Measurements from ENCODE around the gene ZNF628. TPM values are rescaled to one million over a fixed set of nuclear protein-coding genes. Genes with fewer than 3 reads are reported as not detected.

The ZNF628 gene
- total RNA-seq = 1.5 and 2.9 TPM in 2 replicates

DNA sequence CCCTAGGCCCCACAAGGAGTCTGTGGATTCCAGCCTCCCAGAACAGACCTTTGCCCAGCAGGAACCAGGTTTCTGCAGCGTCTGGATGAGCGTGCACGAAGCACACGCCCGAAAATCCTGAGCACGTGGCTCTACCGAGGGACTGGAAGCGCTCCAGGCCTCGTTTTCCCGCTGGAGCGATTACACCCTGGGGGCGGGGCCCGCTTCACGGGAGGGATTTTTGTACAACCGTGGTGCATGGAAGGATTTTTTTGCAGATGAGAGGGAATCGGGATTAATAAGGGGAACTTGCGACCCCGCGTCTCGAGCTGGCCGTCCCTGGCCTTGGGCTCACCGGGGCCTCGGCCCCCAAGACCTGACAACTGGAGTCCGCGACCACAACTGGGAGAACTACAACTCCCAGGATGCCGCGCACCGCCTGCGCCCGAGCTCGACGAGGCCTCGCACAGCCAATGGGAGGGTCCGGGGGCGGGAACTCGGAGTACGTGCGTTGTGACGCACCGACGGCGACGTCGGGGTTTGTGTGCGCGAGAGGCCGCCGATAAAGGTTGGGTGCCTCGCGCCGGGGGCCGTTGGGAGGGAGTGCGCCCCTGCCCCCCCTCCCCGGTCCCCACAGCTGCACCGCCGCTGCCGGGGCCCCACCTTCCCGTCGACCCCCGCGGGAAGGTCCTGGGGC lies at the start of gene ZNF628:
ZNF628 (plus strand) TSS at position 518 of the 676 bp plus-strand sequence. CDS start 3,294 bp downstream, outside the sequence.
- peak within 1 kb of the TSS; percentile 97 for H2AFZ ChIP-seq (ENCODE audit: low read length)
- DNase-seq (ENCODE audit: insufficient read length, low spot score, missing footprints) = peak; percentile 100
- H3K4me1 ChIP-seq (ENCODE audit: insufficient read depth, low read length) = peaks cover 32% of the 10 kb centered on the region
- TF ChIP-seq, protein P1, sequence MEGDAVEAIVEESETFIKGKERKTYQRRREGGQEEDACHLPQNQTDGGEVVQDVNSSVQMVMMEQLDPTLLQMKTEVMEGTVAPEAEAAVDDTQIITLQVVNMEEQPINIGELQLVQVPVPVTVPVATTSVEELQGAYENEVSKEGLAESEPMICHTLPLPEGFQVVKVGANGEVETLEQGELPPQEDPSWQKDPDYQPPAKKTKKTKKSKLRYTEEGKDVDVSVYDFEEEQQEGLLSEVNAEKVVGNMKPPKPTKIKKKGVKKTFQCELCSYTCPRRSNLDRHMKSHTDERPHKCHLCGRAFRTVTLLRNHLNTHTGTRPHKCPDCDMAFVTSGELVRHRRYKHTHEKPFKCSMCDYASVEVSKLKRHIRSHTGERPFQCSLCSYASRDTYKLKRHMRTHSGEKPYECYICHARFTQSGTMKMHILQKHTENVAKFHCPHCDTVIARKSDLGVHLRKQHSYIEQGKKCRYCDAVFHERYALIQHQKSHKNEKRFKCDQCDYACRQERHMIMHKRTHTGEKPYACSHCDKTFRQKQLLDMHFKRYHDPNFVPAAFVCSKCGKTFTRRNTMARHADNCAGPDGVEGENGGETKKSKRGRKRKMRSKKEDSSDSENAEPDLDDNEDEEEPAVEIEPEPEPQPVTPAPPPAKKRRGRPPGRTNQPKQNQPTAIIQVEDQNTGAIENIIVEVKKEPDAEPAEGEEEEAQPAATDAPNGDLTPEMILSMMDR (IDR thresholded peaks at IDR 0.05; ENCODE audit: extremely low read depth, low read depth, low read length) = no peak
- no peaks in the 10 kb centered on the region for H4K20me1 ChIP-seq (ENCODE audit: insufficient read depth, low read length)
- peak within 1 kb of the TSS; percentile 94 for H3K4me2 ChIP-seq (ENCODE audit: insufficient read depth, low read length)
- H3K27ac ChIP-seq (ENCODE audit: low read depth, low read length) = peak within 1 kb of the TSS; percentile 85
- no peaks in the 10 kb centered on the region for H3K9me3 ChIP-seq (ENCODE audit: low read depth, low read length)
- H3K79me2 ChIP-seq (ENCODE audit: insufficient read depth, low read length) = peaks cover 24% of the 10 kb centered on the region
- peak within 1 kb of the TSS; percentile 86 for H3K4me3 ChIP-seq (ENCODE audit: insufficient read depth, low read length)
- H3K36me3 ChIP-seq (ENCODE audit: insufficient read depth, low read length) = no peaks in the 10 kb centered on the region
- H3K27me3 ChIP-seq (ENCODE audit: insufficient read depth, low read length) = no peaks in the 10 kb centered on the region

GRCh38 chr19:55431183-55431582 lies 45.2 kb upstream of the ZNF628 start:
- H3K36me3 ChIP-seq (ENCODE audit: insufficient read depth, low read length) = no peaks in the 10 kb centered on the region
- H3K27me3 ChIP-seq (ENCODE audit: insufficient read depth, low read length) = peaks cover 12% of the 10 kb centered on the region
- H3K79me2 ChIP-seq (ENCODE audit: insufficient read depth, low read length) = no peaks in the 10 kb centered on the region
- H3K4me2 ChIP-seq (ENCODE audit: insufficient read depth, low read length) = no peak overlapping the region
- TF ChIP-seq, protein P1 (IDR thresholded peaks at IDR 0.05; ENCODE audit: extremely low read depth, low read depth, low read length) = no peak
- H4K20me1 ChIP-seq (ENCODE audit: insufficient read depth, low read length) = no peaks in the 10 kb centered on the region
- H3K4me1 ChIP-seq (ENCODE audit: insufficient read depth, low read length) = no peaks in the 10 kb centered on the region
- peak; percentile 37 for DNase-seq (ENCODE audit: insufficient read length, low spot score, missing footprints)
- H2AFZ ChIP-seq (ENCODE audit: low read length) = no peak overlapping the region
- H3K9me3 ChIP-seq (ENCODE audit: low read depth, low read length) = no peaks in the 10 kb centered on the region
- H3K4me3 ChIP-seq (ENCODE audit: insufficient read depth, low read length) = no peak overlapping the region
- no peak overlapping the region for H3K27ac ChIP-seq (ENCODE audit: low read depth, low read length)

DNA sequence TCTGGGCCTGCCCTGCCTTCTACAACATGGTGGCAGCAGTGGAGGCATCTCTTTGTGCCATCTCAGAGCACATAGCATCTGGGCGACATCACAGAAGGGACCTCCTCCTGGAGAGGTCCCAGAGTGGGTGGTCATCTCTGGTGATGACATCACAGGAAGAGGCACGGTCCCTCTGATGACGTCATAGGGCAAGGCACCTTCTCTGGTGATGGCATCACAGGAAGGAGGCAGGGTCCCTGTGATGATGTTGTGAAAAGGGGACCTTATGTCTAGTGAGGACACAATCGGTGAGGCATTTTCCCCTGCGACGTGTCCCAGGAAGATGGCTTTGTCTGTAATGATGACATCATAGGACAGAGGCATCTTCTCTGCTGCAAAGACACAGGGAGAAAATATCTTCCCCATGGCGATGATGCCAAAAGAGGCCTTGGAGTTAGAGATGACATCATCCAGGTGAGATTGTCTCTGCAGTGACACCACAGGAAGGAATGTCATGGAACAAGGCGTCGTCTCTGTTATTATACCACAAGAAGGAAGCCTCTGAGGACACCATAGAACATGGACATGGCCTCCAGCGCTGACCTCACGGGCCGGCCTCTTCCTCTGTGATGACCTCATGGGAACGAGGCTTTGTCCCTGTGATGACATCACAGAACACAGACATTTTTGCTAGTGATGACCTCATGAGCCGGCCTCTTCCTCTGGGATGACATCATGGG lies 44.0 kb upstream of the ZNF628 start:
- Histone ChIP-seq H3K4me3 (ENCODE audit: insufficient read depth, low read length) (no peak overlapping the region), H3K79me2 (ENCODE audit: insufficient read depth, low read length) (no peaks in the 10 kb centered on the region), H2AFZ (ENCODE audit: low read length) (no peak overlapping the region), H3K4me1 (ENCODE audit: insufficient read depth, low read length) (no peaks in the 10 kb centered on the region), H3K4me2 (ENCODE audit: insufficient read depth, low read length) (no peak overlapping the region), H3K27me3 (ENCODE audit: insufficient read depth, low read length) (peaks cover 12% of the 10 kb centered on the region), H4K20me1 (ENCODE audit: insufficient read depth, low read length) (no peaks in the 10 kb centered on the region), H3K27ac (ENCODE audit: low read depth, low read length) (no peak overlapping the region), H3K36me3 (ENCODE audit: insufficient read depth, low read length) (no peaks in the 10 kb centered on the region), H3K9me3 (ENCODE audit: low read depth, low read length) (no peaks in the 10 kb centered on the region)
- peak; percentile 84 for DNase-seq (ENCODE audit: insufficient read length, low spot score, missing footprints)
- TF ChIP-seq, protein P1 (IDR thresholded peaks at IDR 0.05; ENCODE audit: extremely low read depth, low read depth, low read length) = no peak

DNA sequence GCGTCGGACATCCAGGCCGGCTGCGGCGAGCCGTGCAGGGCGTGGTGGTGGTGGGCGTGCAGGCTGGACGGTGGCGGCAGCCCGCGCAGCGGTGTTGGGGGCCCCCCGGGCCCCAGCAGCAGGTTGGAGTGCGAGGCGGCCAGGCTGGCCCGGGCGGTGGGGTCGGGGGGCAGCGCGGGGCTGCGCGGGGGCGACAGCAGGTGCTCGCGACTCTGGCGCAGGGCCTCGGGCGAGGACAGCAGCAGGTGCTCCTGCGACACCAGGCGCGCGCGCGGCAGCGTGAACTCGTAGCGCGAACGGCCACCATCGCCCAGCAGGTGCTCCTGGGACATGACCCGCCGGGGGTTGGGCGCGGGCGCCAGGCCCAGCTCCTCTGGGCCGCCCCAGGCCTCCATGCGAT lies 43.1 kb upstream of the ZNF628 start:
- Histone ChIP-seq H3K36me3 (ENCODE audit: insufficient read depth, low read length) (no peaks in the 10 kb centered on the region), H3K9me3 (ENCODE audit: low read depth, low read length) (no peaks in the 10 kb centered on the region), H3K4me3 (ENCODE audit: insufficient read depth, low read length) (no peak overlapping the region), H3K79me2 (ENCODE audit: insufficient read depth, low read length) (no peaks in the 10 kb centered on the region), H3K4me1 (ENCODE audit: insufficient read depth, low read length) (no peaks in the 10 kb centered on the region), H4K20me1 (ENCODE audit: insufficient read depth, low read length) (no peaks in the 10 kb centered on the region), H3K27me3 (ENCODE audit: insufficient read depth, low read length) (peaks cover 12% of the 10 kb centered on the region), H3K4me2 (ENCODE audit: insufficient read depth, low read length) (no peak overlapping the region), H2AFZ (ENCODE audit: low read length) (no peak overlapping the region), H3K27ac (ENCODE audit: low read depth, low read length) (no peak overlapping the region)
- TF ChIP-seq, protein P1 (IDR thresholded peaks at IDR 0.05; ENCODE audit: extremely low read depth, low read depth, low read length) = no peak
- DNase-seq (ENCODE audit: insufficient read length, low spot score, missing footprints) = peak; percentile 23
